Effector CD8-positive, alpha-beta T cell (primary cell): Measurements from ENCODE around the gene ALDH1A1.

Source experiments
- DNase-seq: peaks from one replicate; lab custom pipeline; 2025; lab: John Stamatoyannopoulos, UW

ALDH1A1 gene

DNA sequence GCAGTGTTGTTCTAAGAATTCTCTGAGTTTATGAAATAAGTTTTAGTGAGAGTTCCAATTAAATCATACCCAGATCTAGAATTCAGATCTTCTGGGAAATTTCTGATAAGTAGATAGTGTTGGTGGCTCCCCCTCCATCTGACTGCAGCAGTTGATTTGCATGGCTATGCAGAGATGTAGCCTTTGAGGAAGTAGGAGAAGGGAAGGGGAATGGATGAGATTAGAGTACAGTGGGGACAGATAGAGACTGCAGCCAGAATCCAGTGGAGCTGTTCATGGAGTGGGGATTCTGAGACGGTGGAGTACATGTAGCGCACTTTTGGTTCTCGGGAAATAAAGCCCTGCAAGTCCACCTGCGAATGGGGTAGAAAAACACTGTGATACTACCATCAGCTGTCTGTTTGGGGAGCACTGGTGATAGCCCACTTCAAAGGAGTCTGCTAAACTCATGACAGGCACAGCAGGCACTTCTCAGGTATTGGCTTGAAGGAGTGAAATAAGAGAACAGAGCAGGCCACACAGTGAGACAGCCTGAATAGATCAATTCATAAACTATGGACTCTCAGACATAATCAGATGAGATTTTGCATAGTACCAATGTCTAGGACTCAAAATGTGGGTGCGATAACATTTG is 96.8 kb downstream of the ALDH1A1 start:
- DNase-seq, result no peak

DNA sequence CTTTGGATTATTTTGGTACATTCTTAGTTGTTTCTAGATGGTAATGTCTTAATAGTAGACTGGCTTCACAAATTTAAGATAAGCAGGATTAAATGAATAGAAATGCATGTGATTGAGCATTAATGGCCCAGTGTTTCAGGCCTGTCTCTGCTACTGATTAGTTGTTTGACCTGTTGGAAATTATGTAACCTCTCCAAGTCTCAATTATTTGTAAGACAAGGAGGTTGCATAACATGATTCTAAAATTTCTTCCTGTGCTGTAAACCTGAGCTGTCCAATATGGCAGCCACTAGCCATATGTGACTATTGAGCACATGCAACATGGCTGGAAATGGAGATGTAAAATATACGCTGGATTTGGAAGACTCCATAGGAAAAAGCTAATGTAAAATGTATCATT is 97.5 kb downstream of the ALDH1A1 start:
- no peak for DNase-seq
